Memory B cell (primary cell): ENCODE results near the gene ATXN10.
"Not testable (repeated sequence)": the region's sequence is repeated elsewhere in the genome, so short reads cannot be mapped to it uniquely, and the experiment has no call there.

Experiments used
- ATAC-seq: fragments of 150-1000 bp; cut with Tn5 transposase; 2 replicates; pipeline ENCODE4 v1.10.0; 2021; ENCODE audit warnings: low read depth, mild to moderate bottlenecking, moderate library complexity
- DNase-seq, 2 donors: peaks; one replicate each; pipeline ENCODE4 v3.0.0; 2022; ENCODE audit warnings: low spot score in 2 of 2
- H3K27ac Mint-ChIP-seq: one replicate; pipeline ENCODE4 v1.8.0; 2022; ENCODE audit warnings: mild to moderate bottlenecking, moderate library complexity, mixed read lengths
- H3K27me3 Mint-ChIP-seq: one replicate; pipeline ENCODE4 v1.8.0; 2022; ENCODE audit warnings: mixed read lengths
- H3K36me3 Mint-ChIP-seq: one replicate; pipeline ENCODE4 v1.8.0; 2022; ENCODE audit warnings: mild to moderate bottlenecking, mixed read lengths
- H3K4me1 Mint-ChIP-seq: one replicate; pipeline ENCODE4 v1.8.0; 2022; ENCODE audit warnings: mixed read lengths
- H3K4me3 Mint-ChIP-seq: one replicate; pipeline ENCODE4 v1.8.0; 2022; ENCODE audit warnings: mild to moderate bottlenecking, moderate library complexity, mixed read lengths
- H3K9me3 Mint-ChIP-seq: one replicate; pipeline ENCODE4 v1.8.0; 2022; ENCODE audit warnings: mixed read lengths

The ATXN10 gene

DNA sequence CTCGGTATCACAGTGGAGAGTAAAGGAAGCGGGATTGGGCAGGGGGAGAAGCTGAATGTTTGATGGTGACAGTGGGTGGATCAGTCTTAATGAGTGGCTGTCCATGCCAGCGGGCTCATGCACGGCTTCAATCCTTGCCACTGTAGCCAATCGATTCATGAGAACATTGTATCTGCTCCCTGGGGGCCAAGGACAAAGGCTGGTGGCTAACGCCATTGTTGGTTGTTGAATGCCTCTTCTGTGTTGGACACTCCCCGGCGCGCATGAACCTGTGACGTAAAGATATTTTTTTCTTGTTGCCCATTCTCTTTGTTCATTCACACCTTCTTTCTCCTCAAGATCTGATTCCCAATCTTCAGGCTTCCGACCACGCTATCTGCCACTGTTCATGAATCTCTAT, 20.9 kb upstream of the ATXN10 start:
- Mint-ChIP-seq H3K9me3 (no peaks in the 10 kb centered on the region), H3K27ac (no peak overlapping the region), H3K36me3 (no peaks in the 10 kb centered on the region), H3K27me3 (peaks cover 31% of the 10 kb centered on the region), H3K4me3 (no peak overlapping the region), H3K4me1 (peaks cover 3% of the 10 kb centered on the region)
- no peak for DNase-seq
- no peak for ATAC-seq

DNA sequence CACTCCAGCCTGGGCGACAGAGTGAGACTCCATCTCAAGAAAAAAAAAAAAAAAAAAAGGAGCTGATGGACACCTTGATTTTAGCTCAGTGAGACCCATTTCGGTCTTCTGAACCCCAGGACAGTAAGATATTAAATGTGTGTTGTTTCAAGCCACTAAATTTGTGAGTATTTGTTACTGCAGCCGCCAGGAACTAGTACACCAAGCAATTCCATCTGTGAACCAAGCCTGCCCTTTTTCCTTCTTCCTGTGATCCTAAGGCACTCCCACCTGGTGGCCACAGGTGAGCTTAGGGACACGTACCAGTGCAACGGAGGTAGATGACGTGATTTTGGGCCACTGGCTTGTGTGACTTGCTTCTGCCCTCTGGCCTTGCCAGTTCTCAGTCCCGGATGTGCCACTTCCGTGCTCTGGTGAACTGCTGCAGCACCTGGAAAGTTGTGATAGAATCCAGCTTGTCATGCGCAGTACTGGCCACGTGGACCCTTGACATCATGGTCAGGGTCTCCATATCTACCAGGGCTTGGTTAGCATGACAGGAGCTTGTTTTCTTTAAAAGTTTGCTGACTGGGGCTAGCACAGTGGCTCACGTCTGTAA, 19.6 kb upstream of the ATXN10 start:
- Mint-ChIP-seq H3K27me3 (peaks cover 25% of the 10 kb centered on the region), H3K4me3 (no peak overlapping the region), H3K4me1 (no peaks in the 10 kb centered on the region), H3K36me3 (no peaks in the 10 kb centered on the region), H3K27ac (no peak overlapping the region), H3K9me3 (no peaks in the 10 kb centered on the region)
- ATAC-seq (no peak), DNase-seq (no peak)

DNA sequence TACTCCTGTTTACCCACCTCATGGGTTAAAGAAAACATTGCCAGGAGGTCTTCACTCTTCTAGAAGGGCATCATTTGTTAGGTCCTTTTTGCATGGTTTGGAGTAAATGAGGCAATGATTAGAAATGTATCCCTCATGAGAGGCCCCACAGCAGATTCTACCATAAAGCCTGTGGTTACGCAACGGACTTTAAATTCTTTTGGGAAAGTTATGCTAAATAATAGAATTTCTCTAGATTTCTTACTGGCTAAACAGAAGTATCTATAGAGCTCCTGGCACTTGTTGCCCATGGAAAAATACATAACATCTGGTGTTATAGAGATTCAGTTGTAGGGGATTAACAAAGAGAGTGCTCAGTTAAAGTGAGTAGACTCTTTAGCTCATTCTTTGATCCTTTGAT, 15.1 kb upstream of the ATXN10 start:
- no peaks in the 10 kb centered on the region for H3K36me3 Mint-ChIP-seq
- peaks cover 2% of the 10 kb centered on the region for H3K4me1 Mint-ChIP-seq
- ATAC-seq (no peak), DNase-seq (no peak)
- no peaks in the 10 kb centered on the region for H3K9me3 Mint-ChIP-seq
- H3K27ac Mint-ChIP-seq, result no peak overlapping the region
- H3K4me3 Mint-ChIP-seq, result no peak overlapping the region
- peaks cover 12% of the 10 kb centered on the region for H3K27me3 Mint-ChIP-seq

DNA sequence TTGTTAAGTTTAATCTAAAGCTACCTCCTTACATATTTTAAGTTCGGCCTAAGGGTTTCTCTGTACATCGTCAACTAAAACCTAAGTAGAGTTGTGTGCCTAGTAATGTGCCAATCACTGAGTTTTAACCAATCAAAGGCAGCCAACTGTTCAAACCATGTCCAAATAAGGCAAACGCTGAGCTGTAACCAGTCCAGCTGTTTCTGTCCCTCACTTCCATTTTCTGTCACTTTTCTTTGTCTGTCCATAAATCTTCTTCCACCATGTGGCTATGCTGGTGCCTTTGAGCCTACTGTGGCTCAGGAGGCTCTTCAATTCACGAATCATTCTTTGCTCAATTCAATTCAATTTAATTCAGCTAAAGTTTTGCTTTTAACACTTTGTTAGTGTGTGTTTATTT, 13.9 kb upstream of the ATXN10 start:
- H3K9me3 Mint-ChIP-seq, result peaks cover under 1% of the 10 kb centered on the region
- no peaks in the 10 kb centered on the region for H3K36me3 Mint-ChIP-seq
- no peak overlapping the region for H3K27ac Mint-ChIP-seq
- no peak overlapping the region for H3K4me3 Mint-ChIP-seq
- peaks cover 11% of the 10 kb centered on the region for H3K27me3 Mint-ChIP-seq
- H3K4me1 Mint-ChIP-seq, result peaks cover 2% of the 10 kb centered on the region
- ATAC-seq, result no peak
- no peak for DNase-seq

DNA sequence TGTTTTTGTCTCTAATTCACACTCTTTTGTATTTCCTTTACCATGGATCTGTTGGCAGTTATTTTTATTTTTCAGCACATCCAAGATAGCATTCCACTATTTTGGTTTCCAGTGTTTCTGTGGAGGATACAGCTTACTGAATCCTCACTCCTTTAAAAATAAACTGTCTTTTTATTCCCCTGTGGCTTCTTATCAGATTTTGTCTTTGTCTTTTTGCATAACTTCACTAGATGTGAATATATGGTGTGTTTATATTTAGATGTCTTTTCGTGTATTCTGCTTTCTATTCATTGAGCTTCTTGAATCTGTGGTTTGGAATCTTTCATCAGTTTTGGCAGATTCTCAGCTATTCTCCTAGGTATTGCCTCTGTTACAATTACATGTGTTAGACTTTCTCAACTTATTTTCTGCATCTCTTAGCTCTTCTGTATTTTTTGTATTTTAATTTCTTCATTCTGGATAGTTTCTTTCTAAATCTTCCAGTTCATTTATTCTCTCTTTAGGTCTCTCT, 7.4 kb upstream of the ATXN10 start:
- DNase-seq (no peak), ATAC-seq (no peak)
- no peak overlapping the region for H3K27ac Mint-ChIP-seq
- H3K9me3 Mint-ChIP-seq, result peaks cover 3% of the 10 kb centered on the region
- H3K4me3 Mint-ChIP-seq, result no peak overlapping the region
- H3K36me3 Mint-ChIP-seq, result no peaks in the 10 kb centered on the region
- peaks cover 2% of the 10 kb centered on the region for H3K4me1 Mint-ChIP-seq
- H3K27me3 Mint-ChIP-seq, result peaks cover 2% of the 10 kb centered on the region

DNA sequence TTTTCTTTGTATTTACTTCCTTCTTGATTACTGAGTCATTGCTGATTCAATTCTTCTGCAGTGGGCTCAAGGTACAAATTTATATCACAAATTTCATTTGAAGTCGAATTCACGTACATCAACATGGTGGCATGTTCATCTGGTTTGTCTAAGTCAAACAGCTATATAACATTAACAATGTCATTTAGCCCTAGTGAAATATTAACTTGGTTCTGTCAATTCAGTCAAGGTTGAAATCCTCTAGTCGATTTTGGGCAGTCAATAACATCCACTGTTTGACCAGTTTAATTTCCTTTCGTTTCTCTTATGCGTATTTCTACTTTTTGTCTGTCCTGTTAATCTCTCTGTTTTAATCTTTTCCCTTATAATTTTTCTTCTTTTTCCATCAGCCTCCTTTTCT, 4.1 kb upstream of the ATXN10 start:
- peaks cover 2% of the 10 kb centered on the region for H3K4me1 Mint-ChIP-seq
- no peak overlapping the region for H3K27ac Mint-ChIP-seq
- DNase-seq, result no peak
- no peak for ATAC-seq
- no peaks in the 10 kb centered on the region for H3K36me3 Mint-ChIP-seq
- peaks cover 3% of the 10 kb centered on the region for H3K9me3 Mint-ChIP-seq
- no peaks in the 10 kb centered on the region for H3K27me3 Mint-ChIP-seq
- no peak overlapping the region for H3K4me3 Mint-ChIP-seq

DNA sequence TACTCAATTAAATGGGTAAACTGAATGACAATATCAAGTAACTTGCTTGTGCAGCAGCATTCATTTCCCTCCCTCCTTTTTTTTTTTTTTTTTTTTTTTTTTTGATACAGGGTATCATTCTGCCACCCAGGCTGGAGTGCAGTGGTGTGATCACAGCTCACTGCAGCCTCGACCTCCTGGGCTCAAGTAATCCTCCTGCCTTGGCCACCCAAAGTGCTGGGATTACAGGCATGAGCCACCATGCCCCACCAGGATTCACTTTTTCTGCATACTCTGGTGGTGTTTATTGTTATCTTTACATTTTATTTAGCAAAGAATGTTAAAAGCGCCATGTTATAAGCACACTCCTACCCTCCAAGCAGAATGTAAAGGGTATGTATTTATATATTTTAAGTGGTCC, 1.3 kb upstream of the ATXN10 start:
- peaks cover 23% of the 10 kb centered on the region for H3K4me1 Mint-ChIP-seq
- not testable (repeated sequence) for H3K36me3 Mint-ChIP-seq, ATAC-seq, H3K9me3 Mint-ChIP-seq, DNase-seq, H3K4me3 Mint-ChIP-seq, H3K27ac Mint-ChIP-seq, H3K27me3 Mint-ChIP-seq

DNA sequence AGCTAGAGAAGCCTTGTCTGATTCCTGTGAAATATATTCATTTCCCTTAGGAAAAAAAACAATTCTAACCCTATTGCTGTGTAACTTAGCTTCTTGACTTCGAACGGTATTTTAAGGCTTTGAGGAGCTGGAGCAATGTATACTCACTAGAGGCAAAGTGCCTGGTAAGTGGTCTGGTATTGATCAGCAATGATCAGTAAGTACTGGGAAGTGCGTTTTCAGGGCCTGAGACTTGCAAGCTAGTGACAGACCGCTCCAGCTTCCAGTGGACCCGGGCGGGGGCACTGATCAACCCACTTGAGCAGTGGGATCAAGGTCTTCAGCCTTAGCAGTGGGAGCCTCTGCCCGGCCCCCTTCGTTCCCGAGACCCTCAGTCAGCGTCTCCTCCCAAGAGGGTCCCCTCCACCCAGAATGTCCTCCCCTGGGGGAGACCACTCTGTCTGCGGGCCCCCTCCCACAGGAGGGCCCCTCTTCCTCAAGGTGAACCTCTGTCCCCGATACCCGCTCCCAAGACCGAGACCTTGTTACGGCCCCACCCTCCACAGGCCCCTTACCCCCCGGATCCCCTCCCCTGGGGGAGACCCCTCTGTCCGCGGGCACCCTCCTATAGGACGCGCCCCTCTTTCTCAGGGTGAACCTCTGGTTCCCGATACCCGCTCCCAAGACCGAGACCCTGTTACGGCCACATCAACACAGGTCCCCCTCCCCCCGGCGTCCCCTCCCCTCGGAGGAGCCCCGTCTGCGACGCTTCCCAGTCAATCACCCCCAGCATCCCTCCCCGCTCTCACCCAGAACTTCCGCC, 452 bp upstream of the ATXN10 start:
- H3K9me3 Mint-ChIP-seq, result peaks cover 1% of the 10 kb centered on the region
- ATAC-seq (no peak), DNase-seq (peak in 1 of 2 donors; percentile 24)

DNA sequence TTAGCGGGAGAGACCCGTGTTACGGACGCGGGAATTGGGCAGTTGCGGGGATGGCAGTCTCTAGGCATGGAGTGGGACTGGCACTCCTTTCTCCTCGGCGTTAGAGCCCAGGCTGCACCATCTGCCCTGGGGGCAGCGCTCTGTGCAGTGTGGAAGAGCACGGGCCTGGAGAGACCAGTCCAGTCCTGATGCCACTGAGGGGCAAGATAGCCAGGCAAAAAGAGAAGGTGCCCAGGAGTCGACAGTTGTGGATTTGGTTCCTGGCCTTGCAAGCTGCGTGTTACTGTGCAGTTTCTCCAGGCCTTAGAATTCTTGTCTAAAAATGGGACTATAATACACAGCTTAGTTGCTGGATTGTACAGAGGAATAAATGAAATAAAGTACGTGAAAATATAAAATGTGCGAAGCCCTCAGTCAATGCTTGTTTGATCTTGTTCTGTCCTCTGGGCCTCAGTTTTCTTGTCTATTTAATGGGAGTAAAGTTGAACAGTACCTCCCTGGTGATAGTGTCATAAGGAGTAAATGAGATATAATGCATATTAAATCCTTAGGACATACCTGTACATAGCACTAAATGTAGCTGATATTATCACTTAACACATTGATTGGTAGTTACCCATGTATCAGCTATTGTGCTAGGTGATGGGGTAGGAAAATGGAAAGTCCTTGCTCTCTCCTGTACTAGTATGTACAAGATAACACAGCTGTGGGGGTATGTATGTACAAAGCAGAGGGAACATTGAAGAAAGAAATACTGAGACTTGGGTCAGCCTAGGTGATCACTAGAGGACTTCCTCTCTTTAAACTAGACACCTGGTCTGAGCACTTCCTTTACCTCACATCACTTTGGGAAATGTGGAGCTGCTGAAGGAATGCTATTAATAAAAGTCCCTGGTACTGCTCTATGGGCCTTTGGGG, 1.2 kb downstream of the ATXN10 start:
- Mint-ChIP-seq H3K27me3 (no peaks in the 10 kb centered on the region), H3K4me1 (peaks cover 29% of the 10 kb centered on the region), H3K9me3 (no peaks in the 10 kb centered on the region), H3K27ac (peak overlapping the region; percentile 94), H3K36me3 (no peaks in the 10 kb centered on the region), H3K4me3 (peak overlapping the region; percentile 86)
- ATAC-seq, result no peak
- no peak for DNase-seq

More for the DNA sequence above, 452 bp upstream of the ATXN10 start:
- Mint-ChIP-seq H3K4me3 (peak overlapping the region; percentile 93), H3K4me1 (peaks cover 25% of the 10 kb centered on the region), H3K27me3 (no peaks in the 10 kb centered on the region), H3K36me3 (no peaks in the 10 kb centered on the region), H3K27ac (peak overlapping the region; percentile 94)

DNA sequence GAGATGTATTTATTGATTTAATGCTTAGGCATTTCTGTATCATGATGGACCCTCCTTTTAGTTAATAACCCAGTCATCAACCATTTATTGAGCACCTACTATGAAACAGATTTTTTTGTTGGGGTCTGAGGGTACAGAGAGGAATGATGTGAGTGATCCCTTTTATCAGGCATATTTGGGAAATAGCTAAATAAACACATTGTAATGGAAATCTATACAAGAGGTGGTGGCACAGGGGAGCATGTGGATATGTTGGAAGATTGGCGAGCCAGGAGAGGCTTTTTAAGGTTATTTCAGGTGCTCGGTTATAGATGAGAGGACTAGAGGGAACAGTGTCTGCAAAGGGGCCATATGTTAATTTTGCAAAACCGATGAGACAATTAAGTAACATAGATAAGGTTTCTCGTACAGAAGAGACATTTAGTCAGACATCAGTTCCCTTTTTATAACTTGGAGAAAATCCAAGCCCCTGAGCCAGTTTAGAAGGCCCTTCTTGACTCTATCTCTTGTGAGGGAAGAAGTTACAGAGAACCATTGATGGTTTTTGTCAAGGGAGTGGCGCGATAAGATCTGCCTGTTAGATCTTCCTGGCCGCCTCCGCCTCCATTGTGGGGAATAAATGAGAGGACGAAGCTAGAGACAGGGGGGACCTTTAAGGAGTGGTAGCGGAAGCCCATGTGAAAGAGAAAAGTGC, 2.0 kb downstream of the ATXN10 start:
- Mint-ChIP-seq H3K27me3 (no peaks in the 10 kb centered on the region), H3K27ac (no peak overlapping the region), H3K36me3 (no peaks in the 10 kb centered on the region), H3K4me1 (peaks cover 32% of the 10 kb centered on the region), H3K4me3 (no peak overlapping the region), H3K9me3 (no peaks in the 10 kb centered on the region)
- ATAC-seq (no peak), DNase-seq (no peak)

DNA sequence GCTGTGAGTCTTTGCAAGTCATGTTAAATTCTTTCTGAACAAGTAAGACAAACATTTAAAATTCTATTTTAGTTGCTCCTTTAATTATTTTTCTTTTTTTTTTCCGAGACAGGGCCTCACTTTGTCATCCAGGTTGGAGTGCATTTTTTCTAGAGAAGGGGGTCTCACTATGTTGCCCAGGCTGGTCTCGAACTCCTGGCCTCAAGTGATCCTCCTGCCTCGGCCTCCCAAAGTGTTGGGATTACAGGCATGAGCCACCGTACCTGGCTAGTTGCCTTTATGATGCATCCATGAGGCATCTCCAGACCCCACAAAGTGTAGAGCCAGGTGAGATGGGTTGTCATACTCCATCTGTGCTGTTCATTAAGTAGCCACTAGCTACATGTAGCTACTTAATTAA, 4.4 kb downstream of the ATXN10 start:
- Mint-ChIP-seq H3K4me1 (peaks cover 40% of the 10 kb centered on the region), H3K9me3 (no peaks in the 10 kb centered on the region), H3K27ac (no peak overlapping the region), H3K27me3 (no peaks in the 10 kb centered on the region), H3K4me3 (no peak overlapping the region), H3K36me3 (no peaks in the 10 kb centered on the region)
- ATAC-seq, result no peak
- DNase-seq, result no peak

DNA sequence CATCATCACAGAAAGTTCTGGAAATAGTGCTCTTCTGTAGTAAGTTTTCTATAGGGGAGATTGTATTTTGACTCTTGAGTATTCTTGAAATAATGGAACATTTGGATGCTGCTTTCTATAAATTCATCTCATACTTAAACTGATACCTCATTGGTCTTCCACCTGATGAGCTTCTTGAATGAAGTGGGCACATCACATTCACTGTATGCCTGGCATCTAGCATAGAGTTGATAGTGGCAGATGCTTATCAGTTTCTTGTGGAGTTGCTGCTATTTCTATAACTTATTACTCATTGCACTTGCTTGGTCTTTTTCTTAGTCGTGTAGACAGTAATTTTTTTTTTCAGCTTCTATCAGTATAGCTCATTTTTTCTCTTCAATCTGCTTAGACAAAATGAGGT, 5.4 kb downstream of the ATXN10 start:
- no peak for DNase-seq
- Mint-ChIP-seq H3K4me3 (no peak overlapping the region), H3K9me3 (no peaks in the 10 kb centered on the region), H3K4me1 (peaks cover 40% of the 10 kb centered on the region), H3K27ac (no peak overlapping the region), H3K27me3 (no peaks in the 10 kb centered on the region), H3K36me3 (no peaks in the 10 kb centered on the region)
- ATAC-seq, result no peak

DNA sequence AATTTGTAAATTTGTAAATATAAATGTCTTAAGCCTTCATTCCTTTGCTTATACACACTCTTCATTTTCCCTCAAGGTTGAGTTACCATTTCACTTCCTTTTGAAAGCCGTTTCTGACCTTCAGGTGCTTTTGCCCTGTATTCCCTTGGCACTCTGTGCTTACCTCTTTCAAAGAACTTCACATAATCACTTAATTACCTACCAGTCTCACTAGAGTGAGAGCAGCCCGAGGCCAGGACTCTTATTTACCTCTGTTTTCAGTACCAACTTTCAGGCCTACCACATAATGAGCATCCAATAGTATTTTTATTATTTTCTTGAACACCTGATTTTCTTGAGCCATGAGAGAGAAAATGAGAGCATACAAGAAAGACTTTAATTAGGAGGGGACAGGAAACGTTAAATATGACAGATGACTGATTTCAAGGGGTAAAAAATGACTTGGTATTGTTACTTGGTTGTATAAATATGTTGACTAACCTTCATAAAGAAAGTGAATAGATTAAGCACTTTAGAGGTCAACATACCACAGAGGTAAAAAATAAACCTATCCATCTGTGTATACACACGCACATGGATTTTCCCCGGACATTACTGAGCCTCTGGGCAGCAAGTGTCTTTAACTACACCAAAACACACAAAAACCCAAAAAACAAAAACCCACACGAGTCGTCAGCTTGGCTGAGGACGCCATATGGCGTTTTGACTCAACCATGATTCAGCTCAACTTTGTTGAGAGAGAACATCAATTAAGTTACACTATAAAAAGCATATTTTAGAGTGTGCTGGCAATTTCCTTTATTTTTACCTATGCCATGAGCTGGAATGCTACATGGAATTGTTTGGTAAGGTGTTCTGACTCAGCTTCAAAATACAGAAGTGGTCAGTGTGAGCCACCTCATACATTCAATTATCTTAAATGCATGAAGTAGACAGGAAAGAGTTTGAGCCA, 7.6 kb downstream of the ATXN10 start:
- Mint-ChIP-seq H3K27me3 (no peaks in the 10 kb centered on the region), H3K36me3 (no peaks in the 10 kb centered on the region), H3K4me1 (peaks cover 22% of the 10 kb centered on the region), H3K4me3 (no peak overlapping the region), H3K27ac (peak overlapping the region; percentile 0), H3K9me3 (no peaks in the 10 kb centered on the region)
- ATAC-seq, result peak; percentile 44
- no peak for DNase-seq
